Lower leg skin (tissue), 4 donors: Measurements from ENCODE around the gene RPH3AL. TPM values are rescaled to one million over a fixed set of nuclear protein-coding genes. Genes with fewer than 3 reads are reported as not detected.

Experiments used
- DNase-seq, 2 donors: peaks; one replicate each; pipeline ENCODE4 v3.0.0-alpha.2; 2019; ENCODE audit warnings: low spot score in 2 of 2
- H3K4me3 ChIP-seq: fragments of 200-600 bp; sonication (generic); 2 replicates; pipeline ENCODE4 v1.5.1; 2017; ENCODE audit warnings: mild to moderate bottlenecking, low read depth; ENCODE audit not compliant: poor library complexity, severe bottlenecking
- CTCF ChIP-seq, 3 donors: fragments of 450-650 bp; IDR thresholded peaks; one replicate each; pipeline ENCODE4 v1.5.1; 2016; ENCODE audit warnings: antibody characterized with exemption in 3 of 3, mild to moderate bottlenecking in 3 of 3, moderate library complexity in 2 of 3
- POLR2A ChIP-seq, 2 donors: fragments of 450-650 bp; IDR thresholded peaks; one replicate each; pipeline ENCODE4 v1.6.1; 2016 to 2017; ENCODE audit warnings: antibody characterized with exemption in 2 of 2, mild to moderate bottlenecking in 1 of 2, moderate library complexity in 1 of 2
- WGBS, 2 donors: methylation state at CpG; one replicate each; pipeline ENCODE4 v1.1.5; 2018; 5-methylcytosine and 5-hydroxymethylcytosine counted together
- intact Hi-C: fragments of 100-400 bp; cut with DNase I; formaldehyde crosslinking; loops from one replicate; pipeline ENCODE4 v1.15.0; 2023; ENCODE audit warnings: low total_unique reads
- total RNA-seq, 4 donors: library from RNA; depleted of rRNA; stranded (reverse); fragments of >200 nt; gene quantifications; one replicate each; pipeline ENCODE4 v1.1.0, GENCODE V29; 2016

The RPH3AL gene
- total RNA-seq, 4 donors from 2014 or later: 8.6 to 22.9 (median 15.9) TPM

- WGBS, 2 donors: 81 to 89% methylated on average over 30 of the region's 30 CpGs
- no peak overlapping the region for H3K4me3 ChIP-seq
- TF ChIP-seq CTCF (IDR thresholded peaks at IDR 0.05): no peak
- no peak for TF ChIP-seq POLR2A (IDR thresholded peaks at IDR 0.05)
- intact Hi-C loops: no loop called here
- peak in 1 of 2 donors; percentile 75 for DNase-seq
Observed at GRCh38 chr17:356671-357434, 4.2 kb upstream of the RPH3AL start.

GRCh38 chr17:354651-355556, 2.3 kb upstream of the RPH3AL start:
- intact Hi-C loops: no loop called here
- TF ChIP-seq CTCF (IDR thresholded peaks at IDR 0.05) (no peak), POLR2A (IDR thresholded peaks at IDR 0.05) (no peak)
- WGBS, 2 donors: 83 to 93% methylated on average over 18 to 19 of the region's 19 CpGs
- no peak for DNase-seq
- H3K4me3 ChIP-seq: no peak overlapping the region

GRCh38 chr17:353838-354234, 1.2 kb upstream of the RPH3AL start:
- no peak overlapping the region for H3K4me3 ChIP-seq
- intact Hi-C loops: no loop called here
- DNase-seq: peak in 1 of 2 donors; percentile 70
- WGBS, 2 donors: 92 to 95% methylated on average over 8 of the region's 8 CpGs
- no peak for TF ChIP-seq CTCF (IDR thresholded peaks at IDR 0.05)
- no peak for TF ChIP-seq POLR2A (IDR thresholded peaks at IDR 0.05)

GRCh38 chr17:353213-353837, 718 bp upstream of the RPH3AL start:
- H3K4me3 ChIP-seq: no peak overlapping the region
- DNase-seq: peak in 1 of 2 donors; percentile 80
- intact Hi-C loops: no loop called here
- TF ChIP-seq POLR2A (IDR thresholded peaks at IDR 0.05) (no peak), CTCF (IDR thresholded peaks at IDR 0.05) (no peak)
- 33 to 66% methylated on average over 7 to 8 of the region's 8 CpGs for WGBS, 2 donors

- intact Hi-C loops: no loop called here
- DNase-seq: peak in 1 of 2 donors; percentile 81
- no peak overlapping the region for H3K4me3 ChIP-seq
- no peak for TF ChIP-seq POLR2A (IDR thresholded peaks at IDR 0.05)
- no peak for TF ChIP-seq CTCF (IDR thresholded peaks at IDR 0.05)
- 73 to 90% methylated on average over 19 of the region's 19 CpGs for WGBS, 2 donors
Observed at GRCh38 chr17:351875-352420, 659 bp downstream of the RPH3AL start.
